Measurements from ENCODE around the gene RASL12. TPM values are rescaled to one million over a fixed set of nuclear protein-coding genes. Genes with fewer than 3 reads are reported as not detected.
A peak's percentile ranks its signal among the peaks of the same experiment; 100 is the strongest.
"Not testable (repeated sequence)": the region's sequence is repeated elsewhere in the genome, so short reads cannot be mapped to it uniquely, and the experiment has no call there.

Gene RASL12
- total RNA-seq, 4 donors from 2014 or later: 41.4 to 83.5 (median 78.7) TPM

GRCh38 chr15:65027593-65027992 is 40.2 kb downstream of the RASL12 start:
- no peaks in the 10 kb centered on the region for H3K9me3 ChIP-seq
- 62 to 69% methylated on average over 1 of the region's 1 CpG for WGBS, 2 donors
- H3K36me3 ChIP-seq: peaks cover 0 to 31% (median 0%) of the 10 kb centered on the region in 3 donors
- H3K27me3 ChIP-seq: no peaks in the 10 kb centered on the region
- no peak overlapping the region for H3K4me3 ChIP-seq
- no peak for DNase-seq (ENCODE audit: low spot score in 2 of 2)
- H3K27ac ChIP-seq: no peak overlapping the region
- TF ChIP-seq EP300 (IDR thresholded peaks at IDR 0.05) (no peak), POLR2A (IDR thresholded peaks at IDR 0.05) (no peak), CTCF (IDR thresholded peaks at IDR 0.05) (no peak)
- H3K4me1 ChIP-seq: peaks cover 0 to 26% (median 10%) of the 10 kb centered on the region in 4 donors

GRCh38 chr15:65026756-65027155 is 41.0 kb downstream of the RASL12 start:
- H3K27me3 ChIP-seq: no peaks in the 10 kb centered on the region
- H3K4me1 ChIP-seq: peaks cover 0 to 26% (median 10%) of the 10 kb centered on the region in 4 donors
- no peak for DNase-seq (ENCODE audit: low spot score in 2 of 2)
- H3K36me3 ChIP-seq: peaks cover 0 to 39% (median 0%) of the 10 kb centered on the region in 3 donors
- TF ChIP-seq POLR2A (IDR thresholded peaks at IDR 0.05) (no peak), EP300 (IDR thresholded peaks at IDR 0.05) (no peak), CTCF (IDR thresholded peaks at IDR 0.05) (no peak)
- no peak overlapping the region for H3K27ac ChIP-seq
- no peaks in the 10 kb centered on the region for H3K9me3 ChIP-seq
- 82 to 85% methylated on average over 6 of the region's 6 CpGs for WGBS, 2 donors
- no peak overlapping the region for H3K4me3 ChIP-seq

DNA sequence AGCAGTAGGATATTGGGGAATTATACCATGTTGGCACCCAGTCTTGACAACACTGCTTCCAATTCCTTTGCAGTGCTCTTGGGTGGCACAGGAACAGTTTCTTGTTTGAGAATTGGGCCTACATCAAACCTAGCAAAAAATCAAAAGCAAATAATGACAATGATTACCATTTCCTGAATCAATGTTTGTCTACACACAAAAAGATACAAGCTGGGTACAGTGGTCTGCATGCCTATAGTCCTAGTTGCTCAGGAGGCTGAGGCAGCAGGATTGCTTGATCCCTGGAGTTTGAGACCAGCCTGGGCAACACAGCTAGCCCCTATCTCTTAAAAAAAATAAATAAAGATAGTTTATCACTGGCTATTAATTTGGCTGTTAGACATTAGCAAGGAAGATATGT is 46.3 kb downstream of the RASL12 start:
- no peak overlapping the region for H3K4me3 ChIP-seq
- no peaks in the 10 kb centered on the region for H3K4me1 ChIP-seq
- TF ChIP-seq POLR2A (IDR thresholded peaks at IDR 0.05) (no peak), CTCF (IDR thresholded peaks at IDR 0.05) (no peak), EP300 (IDR thresholded peaks at IDR 0.05) (no peak)

DNA sequence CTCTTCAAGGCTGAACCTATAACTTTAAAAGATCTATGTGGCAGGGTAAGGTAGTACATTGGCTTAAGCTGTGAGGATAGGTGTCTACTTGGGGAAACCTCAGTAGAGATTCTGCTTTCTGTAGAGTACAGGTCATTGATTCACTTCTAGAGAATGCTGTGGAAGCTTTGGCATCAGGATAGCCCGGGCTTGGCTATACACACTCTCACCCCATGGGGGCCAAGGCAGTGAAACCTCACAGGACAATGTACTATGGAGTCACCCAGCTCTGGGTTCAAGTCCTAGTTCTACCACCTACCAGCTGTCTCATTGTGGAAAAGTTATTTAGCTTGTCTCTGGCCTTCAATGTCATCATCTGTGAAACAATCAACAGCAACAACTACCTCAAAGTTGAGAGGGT is 47.4 kb downstream of the RASL12 start:
- no peaks in the 10 kb centered on the region for H3K27me3 ChIP-seq
- H3K36me3 ChIP-seq: peaks cover 0 to 85% (median 6%) of the 10 kb centered on the region in 3 donors
- TF ChIP-seq CTCF (IDR thresholded peaks at IDR 0.05) (no peak), EP300 (IDR thresholded peaks at IDR 0.05) (no peak), POLR2A (IDR thresholded peaks at IDR 0.05) (no peak)
- H3K4me3 ChIP-seq: no peak overlapping the region
- no peak overlapping the region for H3K27ac ChIP-seq
- no peaks in the 10 kb centered on the region for H3K4me1 ChIP-seq
- DNase-seq (ENCODE audit: low spot score in 2 of 2): no peak
- no peaks in the 10 kb centered on the region for H3K9me3 ChIP-seq
- 79 to 87% methylated on average over 1 of the region's 1 CpG for WGBS, 2 donors

More for the DNA sequence above, 46.3 kb downstream of the RASL12 start:
- Histone ChIP-seq H3K36me3 (peaks cover 0 to 81% (median 0%) of the 10 kb centered on the region in 3 donors), H3K9me3 (no peaks in the 10 kb centered on the region), H3K27me3 (no peaks in the 10 kb centered on the region), H3K27ac (no peak overlapping the region)
- no peak for DNase-seq (ENCODE audit: low spot score in 2 of 2)

DNA sequence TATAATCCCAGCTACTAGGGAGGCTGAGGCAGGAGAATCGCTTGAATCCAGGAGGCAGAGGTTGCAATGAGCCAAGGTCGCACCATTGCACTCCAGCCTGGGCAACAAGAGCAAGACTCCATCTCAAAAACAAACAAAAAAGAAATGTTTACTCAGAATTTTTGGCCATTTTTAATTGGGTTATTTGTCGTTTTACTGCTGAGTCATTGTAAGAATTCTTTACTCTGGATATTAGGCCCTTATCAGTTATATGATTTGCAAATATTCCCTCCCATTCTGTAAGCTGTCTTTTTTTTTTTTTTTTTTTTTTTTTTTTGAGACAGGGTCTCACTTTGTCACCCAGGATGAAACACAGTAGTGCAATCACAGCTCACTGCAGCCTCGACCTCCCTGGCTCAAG is 56.6 kb downstream of the RASL12 start:
- not testable (repeated sequence) for H3K27me3 ChIP-seq; H3K4me1 ChIP-seq; H3K4me3 ChIP-seq; DNase-seq (ENCODE audit: low spot score in 2 of 2); H3K27ac ChIP-seq; H3K9me3 ChIP-seq
- WGBS, 2 donors: 73 to 88% methylated on average over 4 of the region's 4 CpGs
- H3K36me3 ChIP-seq: peaks cover 0 to 73% (median 18%) of the 10 kb centered on the region in 3 donors

DNA sequence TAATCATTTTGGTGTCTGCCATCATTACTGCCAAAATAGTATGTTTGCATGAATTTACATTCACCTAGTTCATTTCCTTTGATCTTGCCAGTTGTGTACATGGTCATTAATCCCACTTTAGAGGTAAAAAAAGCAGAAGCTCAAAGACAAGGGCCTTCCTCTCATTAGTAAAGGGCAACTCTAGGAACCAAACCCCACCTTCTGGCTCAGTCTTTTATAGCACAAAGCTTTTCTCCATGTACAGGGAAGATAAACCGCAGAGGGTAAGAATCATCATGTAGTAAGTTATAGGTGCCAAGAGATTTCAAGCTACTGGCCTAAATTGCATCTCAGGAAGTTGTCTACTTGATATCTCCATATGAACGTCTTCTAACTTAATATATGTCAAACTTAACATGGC is 58.8 kb downstream of the RASL12 start:
- H3K9me3 ChIP-seq: peaks cover 0 to 6% (median 0%) of the 10 kb centered on the region in 4 donors
- 43 to 46% methylated on average over 2 of the region's 2 CpGs for WGBS, 2 donors
- peaks cover 0 to 72% (median 10%) of the 10 kb centered on the region in 3 donors for H3K36me3 ChIP-seq

More for the DNA sequence above, 58.8 kb downstream of the RASL12 start:
- Histone ChIP-seq H3K27me3 (no peaks in the 10 kb centered on the region), H3K27ac (no peak overlapping the region), H3K4me3 (no peak overlapping the region), H3K4me1 (no peaks in the 10 kb centered on the region)
- no peak for DNase-seq (ENCODE audit: low spot score in 2 of 2)
- TF ChIP-seq CTCF (IDR thresholded peaks at IDR 0.05) (peak in 1 of 5 experiments; percentile 18), POLR2A (IDR thresholded peaks at IDR 0.05) (no peak)
